ENCODE data around the gene TRAF3.

DNA sequence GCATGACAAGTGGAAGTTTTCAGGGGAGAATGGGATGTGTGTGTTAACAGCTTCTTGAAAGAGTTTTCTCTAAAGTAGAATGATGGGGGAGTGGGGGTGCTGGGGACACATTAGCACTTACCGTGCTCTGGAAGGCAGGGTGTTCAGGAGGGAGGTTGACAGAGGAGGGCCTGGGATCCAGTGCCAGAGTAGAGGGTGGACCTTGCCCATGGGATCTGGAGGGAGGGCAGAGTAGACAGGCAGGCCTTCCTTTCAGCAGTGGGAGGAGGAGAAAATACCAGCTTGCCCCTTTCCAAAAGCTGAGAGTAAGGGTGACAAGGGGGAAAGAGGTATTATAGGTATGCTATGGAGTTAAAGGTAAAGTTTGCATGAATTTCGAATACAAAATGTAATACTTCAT, 40.1 kb downstream of the TRAF3 start:
- TF ChIP-seq, protein P1, sequence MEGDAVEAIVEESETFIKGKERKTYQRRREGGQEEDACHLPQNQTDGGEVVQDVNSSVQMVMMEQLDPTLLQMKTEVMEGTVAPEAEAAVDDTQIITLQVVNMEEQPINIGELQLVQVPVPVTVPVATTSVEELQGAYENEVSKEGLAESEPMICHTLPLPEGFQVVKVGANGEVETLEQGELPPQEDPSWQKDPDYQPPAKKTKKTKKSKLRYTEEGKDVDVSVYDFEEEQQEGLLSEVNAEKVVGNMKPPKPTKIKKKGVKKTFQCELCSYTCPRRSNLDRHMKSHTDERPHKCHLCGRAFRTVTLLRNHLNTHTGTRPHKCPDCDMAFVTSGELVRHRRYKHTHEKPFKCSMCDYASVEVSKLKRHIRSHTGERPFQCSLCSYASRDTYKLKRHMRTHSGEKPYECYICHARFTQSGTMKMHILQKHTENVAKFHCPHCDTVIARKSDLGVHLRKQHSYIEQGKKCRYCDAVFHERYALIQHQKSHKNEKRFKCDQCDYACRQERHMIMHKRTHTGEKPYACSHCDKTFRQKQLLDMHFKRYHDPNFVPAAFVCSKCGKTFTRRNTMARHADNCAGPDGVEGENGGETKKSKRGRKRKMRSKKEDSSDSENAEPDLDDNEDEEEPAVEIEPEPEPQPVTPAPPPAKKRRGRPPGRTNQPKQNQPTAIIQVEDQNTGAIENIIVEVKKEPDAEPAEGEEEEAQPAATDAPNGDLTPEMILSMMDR (IDR thresholded peaks at IDR 0.05), result no peak
- TF ChIP-seq ESRRA (CRISPR knock-in tag; IDR thresholded peaks at IDR 0.05; ENCODE audit: borderline replicate concordance) (no peak), CREM (CRISPR knock-in tag; IDR thresholded peaks at IDR 0.05) (no peak), FOXJ3 (CRISPR knock-in tag; IDR thresholded peaks at IDR 0.05; ENCODE audit: borderline replicate concordance) (no peak)
- TF ChIP-seq, protein P2, sequence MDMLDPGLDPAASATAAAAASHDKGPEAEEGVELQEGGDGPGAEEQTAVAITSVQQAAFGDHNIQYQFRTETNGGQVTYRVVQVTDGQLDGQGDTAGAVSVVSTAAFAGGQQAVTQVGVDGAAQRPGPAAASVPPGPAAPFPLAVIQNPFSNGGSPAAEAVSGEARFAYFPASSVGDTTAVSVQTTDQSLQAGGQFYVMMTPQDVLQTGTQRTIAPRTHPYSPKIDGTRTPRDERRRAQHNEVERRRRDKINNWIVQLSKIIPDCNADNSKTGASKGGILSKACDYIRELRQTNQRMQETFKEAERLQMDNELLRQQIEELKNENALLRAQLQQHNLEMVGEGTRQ (CRISPR knock-in tag; IDR thresholded peaks at IDR 0.05), result no peak
- TF ChIP-seq, protein P3, sequence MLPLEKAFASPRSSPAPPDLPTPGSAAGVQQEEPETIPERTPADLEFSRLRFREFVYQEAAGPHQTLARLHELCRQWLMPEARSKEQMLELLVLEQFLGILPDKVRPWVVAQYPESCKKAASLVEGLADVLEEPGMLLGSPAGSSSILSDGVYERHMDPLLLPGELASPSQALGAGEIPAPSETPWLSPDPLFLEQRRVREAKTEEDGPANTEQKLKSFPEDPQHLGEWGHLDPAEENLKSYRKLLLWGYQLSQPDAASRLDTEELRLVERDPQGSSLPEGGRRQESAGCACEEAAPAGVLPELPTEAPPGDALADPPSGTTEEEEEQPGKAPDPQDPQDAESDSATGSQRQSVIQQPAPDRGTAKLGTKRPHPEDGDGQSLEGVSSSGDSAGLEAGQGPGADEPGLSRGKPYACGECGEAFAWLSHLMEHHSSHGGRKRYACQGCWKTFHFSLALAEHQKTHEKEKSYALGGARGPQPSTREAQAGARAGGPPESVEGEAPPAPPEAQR (CRISPR knock-in tag; IDR thresholded peaks at IDR 0.05), result no peak
- TF ChIP-seq, protein P4, sequence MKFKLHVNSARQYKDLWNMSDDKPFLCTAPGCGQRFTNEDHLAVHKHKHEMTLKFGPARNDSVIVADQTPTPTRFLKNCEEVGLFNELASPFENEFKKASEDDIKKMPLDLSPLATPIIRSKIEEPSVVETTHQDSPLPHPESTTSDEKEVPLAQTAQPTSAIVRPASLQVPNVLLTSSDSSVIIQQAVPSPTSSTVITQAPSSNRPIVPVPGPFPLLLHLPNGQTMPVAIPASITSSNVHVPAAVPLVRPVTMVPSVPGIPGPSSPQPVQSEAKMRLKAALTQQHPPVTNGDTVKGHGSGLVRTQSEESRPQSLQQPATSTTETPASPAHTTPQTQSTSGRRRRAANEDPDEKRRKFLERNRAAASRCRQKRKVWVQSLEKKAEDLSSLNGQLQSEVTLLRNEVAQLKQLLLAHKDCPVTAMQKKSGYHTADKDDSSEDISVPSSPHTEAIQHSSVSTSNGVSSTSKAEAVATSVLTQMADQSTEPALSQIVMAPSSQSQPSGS (CRISPR knock-in tag; IDR thresholded peaks at IDR 0.05; ENCODE audit: borderline replicate concordance, low read depth), result no peak

Measured in WTC11 (cell line).